ENCODE data around the gene NEGR1. TPM values are rescaled to one million over a fixed set of nuclear protein-coding genes. Genes with fewer than 3 reads are reported as not detected.

The NEGR1 gene
- total RNA-seq, 2 experiments from 2014 or later: not detected

DNA sequence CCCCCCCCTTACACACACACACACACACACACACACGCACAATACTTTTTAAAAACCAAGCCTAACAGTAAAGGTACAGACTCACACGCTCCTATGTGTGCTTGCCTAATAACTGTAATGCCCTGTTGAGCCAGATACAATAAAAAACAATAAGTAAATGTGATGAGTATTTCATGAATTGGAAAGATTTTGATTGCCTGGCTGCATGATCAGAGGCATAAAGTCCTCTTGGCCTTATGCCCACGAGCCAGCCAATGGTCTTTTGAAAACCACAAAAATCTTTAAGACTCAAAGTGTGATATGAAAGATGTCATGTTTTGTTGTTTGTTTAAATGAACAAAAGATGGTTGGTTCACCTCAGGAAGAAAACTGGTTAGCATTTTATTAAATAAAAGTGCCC, 759.6 kb downstream of the NEGR1 start:
- TF ChIP-seq, protein P1, sequence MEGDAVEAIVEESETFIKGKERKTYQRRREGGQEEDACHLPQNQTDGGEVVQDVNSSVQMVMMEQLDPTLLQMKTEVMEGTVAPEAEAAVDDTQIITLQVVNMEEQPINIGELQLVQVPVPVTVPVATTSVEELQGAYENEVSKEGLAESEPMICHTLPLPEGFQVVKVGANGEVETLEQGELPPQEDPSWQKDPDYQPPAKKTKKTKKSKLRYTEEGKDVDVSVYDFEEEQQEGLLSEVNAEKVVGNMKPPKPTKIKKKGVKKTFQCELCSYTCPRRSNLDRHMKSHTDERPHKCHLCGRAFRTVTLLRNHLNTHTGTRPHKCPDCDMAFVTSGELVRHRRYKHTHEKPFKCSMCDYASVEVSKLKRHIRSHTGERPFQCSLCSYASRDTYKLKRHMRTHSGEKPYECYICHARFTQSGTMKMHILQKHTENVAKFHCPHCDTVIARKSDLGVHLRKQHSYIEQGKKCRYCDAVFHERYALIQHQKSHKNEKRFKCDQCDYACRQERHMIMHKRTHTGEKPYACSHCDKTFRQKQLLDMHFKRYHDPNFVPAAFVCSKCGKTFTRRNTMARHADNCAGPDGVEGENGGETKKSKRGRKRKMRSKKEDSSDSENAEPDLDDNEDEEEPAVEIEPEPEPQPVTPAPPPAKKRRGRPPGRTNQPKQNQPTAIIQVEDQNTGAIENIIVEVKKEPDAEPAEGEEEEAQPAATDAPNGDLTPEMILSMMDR (conservative IDR thresholded peaks at IDR 0.05; ENCODE audit: low read length): no peak
- no peak for TF ChIP-seq EZH2phosphoT487 (IDR thresholded peaks at IDR 0.05; ENCODE audit: borderline replicate concordance, low read depth, low read length)
- no peaks in the 10 kb centered on the region for H4K20me1 ChIP-seq (ENCODE audit: insufficient read depth, low read length)
- CTCF ChIA-PET (ENCODE audit: unreplicated experiment): no interaction called here
- intact Hi-C loops (cut with micrococcal nuclease; ENCODE audit: unreplicated experiment): loop anchor here (10.0 kb wide), 1 partner anchor 428 kb away; no protein-coding TSS in a partner anchor
- H3K4me2 ChIP-seq (ENCODE audit: low read length): no peak overlapping the region
- H3K9me3 ChIP-seq (ENCODE audit: low read length): no peaks in the 10 kb centered on the region
- no peak for DNase-seq (ENCODE audit: low spot score)
- H3K36me3 ChIP-seq (ENCODE audit: insufficient read depth, low read length): no peaks in the 10 kb centered on the region
- POLR2A ChIA-PET: no interaction called here
- no peak overlapping the region for H3K27ac ChIP-seq (ENCODE audit: low read depth, low read length, poor library complexity, severe bottlenecking)
- BruUV-seq (replicated peaks): no TSS peak
- no peaks in the 10 kb centered on the region for H3K4me1 ChIP-seq (ENCODE audit: insufficient read depth, low read length, poor library complexity, severe bottlenecking)
- H3K79me2 ChIP-seq (ENCODE audit: insufficient read depth, low read depth, low read length): no peaks in the 10 kb centered on the region
- no peak overlapping the region for H2AFZ ChIP-seq (ENCODE audit: low read length)
- H3K9me2 ChIP-seq (ENCODE audit: insufficient read depth, low read length): no peaks in the 10 kb centered on the region
- no peak overlapping the region for H3K4me3 ChIP-seq (ENCODE audit: low read depth, low read length, poor library complexity, severe bottlenecking)

DNA sequence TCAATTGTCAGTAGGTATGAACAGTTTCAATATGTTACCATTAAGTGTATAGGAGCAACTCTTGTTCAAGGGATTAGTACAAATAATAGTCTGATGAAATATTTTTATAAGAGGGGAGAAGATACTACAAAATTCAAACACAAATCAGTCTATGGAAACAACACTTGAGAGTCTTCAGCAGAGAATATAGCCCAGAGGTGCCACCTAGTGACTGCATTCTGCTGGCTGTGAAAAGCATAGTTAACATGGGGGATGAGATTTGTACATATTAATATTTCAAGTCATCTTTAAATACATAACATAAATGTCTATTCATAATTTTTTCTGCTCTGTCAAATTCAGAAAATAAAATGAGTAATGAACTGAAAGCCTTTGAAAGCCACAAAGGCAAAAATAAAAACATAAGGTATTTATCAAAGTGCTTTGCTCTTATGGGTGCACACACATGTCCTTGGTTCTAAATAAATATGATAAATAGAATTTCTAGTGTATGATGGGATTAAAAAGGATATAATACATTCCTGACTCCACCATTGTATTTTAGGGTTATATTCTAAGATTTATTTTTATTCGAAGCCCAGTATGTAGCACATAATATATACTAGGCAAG, 760.6 kb downstream of the NEGR1 start:
- POLR2A ChIA-PET: no interaction called here
- Histone ChIP-seq H4K20me1 (ENCODE audit: insufficient read depth, low read length) (no peaks in the 10 kb centered on the region), H2AFZ (ENCODE audit: low read length) (no peak overlapping the region), H3K27ac (ENCODE audit: low read depth, low read length, poor library complexity, severe bottlenecking) (no peak overlapping the region), H3K9me2 (ENCODE audit: insufficient read depth, low read length) (no peaks in the 10 kb centered on the region), H3K9me3 (ENCODE audit: low read length) (no peaks in the 10 kb centered on the region), H3K36me3 (ENCODE audit: insufficient read depth, low read length) (no peaks in the 10 kb centered on the region), H3K79me2 (ENCODE audit: insufficient read depth, low read depth, low read length) (no peaks in the 10 kb centered on the region), H3K4me3 (ENCODE audit: low read depth, low read length, poor library complexity, severe bottlenecking) (no peak overlapping the region), H3K4me1 (ENCODE audit: insufficient read depth, low read length, poor library complexity, severe bottlenecking) (no peaks in the 10 kb centered on the region), H3K4me2 (ENCODE audit: low read length) (no peak overlapping the region)
- CTCF ChIA-PET (ENCODE audit: unreplicated experiment): no interaction called here
- TF ChIP-seq, protein P1 (conservative IDR thresholded peaks at IDR 0.05; ENCODE audit: low read length): peak; percentile 81
- no peak for TF ChIP-seq EZH2phosphoT487 (IDR thresholded peaks at IDR 0.05; ENCODE audit: borderline replicate concordance, low read depth, low read length)
- no TSS peak for BruUV-seq (replicated peaks)
- intact Hi-C loops (cut with micrococcal nuclease; ENCODE audit: unreplicated experiment): loop anchor here (10.0 kb wide), 1 partner anchor 427 kb away; no protein-coding TSS in a partner anchor
- peak; percentile 23 for DNase-seq (ENCODE audit: low spot score)

DNA sequence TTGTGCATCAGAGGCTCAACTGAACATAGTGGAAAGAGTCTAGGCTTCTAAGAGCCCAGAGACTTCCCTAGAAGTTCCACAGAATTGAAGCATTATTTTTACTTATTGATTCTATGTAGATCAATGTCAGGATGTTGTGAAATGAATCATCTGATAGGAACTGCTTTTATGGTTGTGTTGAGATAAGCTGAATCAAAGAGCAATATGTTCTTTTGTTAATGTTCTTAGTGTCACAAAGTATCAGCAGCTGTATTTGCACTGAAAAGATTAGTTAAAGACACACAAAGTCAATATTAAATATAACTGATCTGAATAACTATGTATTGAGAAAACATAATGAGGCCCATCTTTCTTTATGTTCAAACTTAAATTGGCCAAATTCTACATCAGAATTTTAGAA, 770.8 kb downstream of the NEGR1 start:
- H3K27ac ChIP-seq (ENCODE audit: low read depth, low read length, poor library complexity, severe bottlenecking): no peak overlapping the region
- no peaks in the 10 kb centered on the region for H3K36me3 ChIP-seq (ENCODE audit: insufficient read depth, low read length)
- TF ChIP-seq, protein P1 (conservative IDR thresholded peaks at IDR 0.05; ENCODE audit: low read length): no peak
- BruUV-seq (replicated peaks): no TSS peak
- intact Hi-C loops (cut with micrococcal nuclease; ENCODE audit: unreplicated experiment): no loop called here
- H4K20me1 ChIP-seq (ENCODE audit: insufficient read depth, low read length): no peaks in the 10 kb centered on the region
- no peaks in the 10 kb centered on the region for H3K4me1 ChIP-seq (ENCODE audit: insufficient read depth, low read length, poor library complexity, severe bottlenecking)
- H3K4me3 ChIP-seq (ENCODE audit: low read depth, low read length, poor library complexity, severe bottlenecking): no peak overlapping the region
- H3K79me2 ChIP-seq (ENCODE audit: insufficient read depth, low read depth, low read length): no peaks in the 10 kb centered on the region
- no peak overlapping the region for H3K4me2 ChIP-seq (ENCODE audit: low read length)
- no peak for DNase-seq (ENCODE audit: low spot score)
- CTCF ChIA-PET (ENCODE audit: unreplicated experiment): no interaction called here
- no peaks in the 10 kb centered on the region for H3K9me2 ChIP-seq (ENCODE audit: insufficient read depth, low read length)
- H3K9me3 ChIP-seq (ENCODE audit: low read length): no peaks in the 10 kb centered on the region
- POLR2A ChIA-PET: no interaction called here
- no peak overlapping the region for H2AFZ ChIP-seq (ENCODE audit: low read length)

All from OCI-LY7 (cell line).